Activated CD4-positive, alpha-beta T cell treated with anti-CD3 and anti-CD28 coated beads for 4 hours (primary cell): ENCODE measurements around the gene MAPK10.
"Not testable (repeated sequence)": the region's sequence is repeated elsewhere in the genome, so short reads cannot be mapped to it uniquely, and the experiment has no call there.

Experiments used
- DNase-seq, 2 donors: peaks; one replicate each; pipeline ENCODE4 v3.0.0-alpha.2; 2020

The MAPK10 gene

GRCh38 chr4:86338521-86338920, 21.3 kb downstream of the MAPK10 start:
- no peak for DNase-seq

DNA sequence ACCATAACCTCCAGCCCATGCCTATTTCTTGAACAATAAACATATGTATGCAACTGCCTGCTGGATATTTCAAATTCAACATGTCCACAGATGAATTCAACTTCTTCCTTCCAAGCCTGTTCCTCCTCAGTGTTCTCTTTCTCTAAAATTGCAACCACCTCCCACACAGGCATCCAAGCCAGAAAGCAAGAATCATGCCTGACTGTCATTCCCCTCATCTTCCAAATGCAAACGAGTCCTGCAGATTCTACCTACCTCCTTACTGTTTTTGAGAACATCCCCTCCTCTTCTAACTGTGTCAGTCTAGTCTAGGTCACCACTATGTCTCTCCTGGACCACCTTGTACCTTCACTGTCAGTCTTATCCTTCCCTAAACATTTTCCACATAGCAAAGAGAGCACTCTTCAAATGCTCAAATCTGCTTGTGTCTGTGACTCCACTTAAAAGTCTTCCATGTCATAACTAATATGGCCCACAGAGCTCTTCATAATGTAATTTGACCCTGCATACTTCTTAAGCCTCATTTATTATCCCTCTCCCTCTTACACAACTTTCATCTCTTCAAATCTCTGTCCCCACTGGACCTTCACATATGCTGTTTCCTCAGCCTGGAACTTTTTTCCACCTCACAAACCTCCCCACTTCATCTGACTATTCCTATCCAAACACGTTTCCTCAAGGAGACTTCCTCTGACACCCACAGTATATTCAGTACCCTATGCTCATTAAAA, 25.7 kb downstream of the MAPK10 start:
- no peak for DNase-seq

DNA sequence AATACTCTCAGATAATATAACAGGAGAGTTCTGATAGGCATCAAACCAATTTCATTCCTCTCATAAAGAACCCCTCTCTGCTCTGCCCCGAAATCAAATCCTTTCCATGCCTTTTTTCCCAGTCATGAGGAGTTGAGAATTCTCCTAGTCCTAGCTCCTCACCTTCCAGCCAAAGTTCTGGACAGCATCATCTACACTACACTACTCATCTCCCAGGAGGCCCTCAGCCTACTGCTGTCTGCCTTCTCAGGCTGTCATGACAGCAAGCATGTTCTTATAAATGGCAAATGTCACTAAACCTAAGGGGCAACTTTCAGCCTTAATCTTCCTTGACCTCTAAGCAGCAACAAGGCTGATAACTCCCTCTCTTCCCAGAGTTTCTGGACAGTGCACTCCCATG, 26.6 kb downstream of the MAPK10 start:
- no peak for DNase-seq

GRCh38 chr4:86330961-86331742, 28.7 kb downstream of the MAPK10 start:
- DNase-seq = no peak

DNA sequence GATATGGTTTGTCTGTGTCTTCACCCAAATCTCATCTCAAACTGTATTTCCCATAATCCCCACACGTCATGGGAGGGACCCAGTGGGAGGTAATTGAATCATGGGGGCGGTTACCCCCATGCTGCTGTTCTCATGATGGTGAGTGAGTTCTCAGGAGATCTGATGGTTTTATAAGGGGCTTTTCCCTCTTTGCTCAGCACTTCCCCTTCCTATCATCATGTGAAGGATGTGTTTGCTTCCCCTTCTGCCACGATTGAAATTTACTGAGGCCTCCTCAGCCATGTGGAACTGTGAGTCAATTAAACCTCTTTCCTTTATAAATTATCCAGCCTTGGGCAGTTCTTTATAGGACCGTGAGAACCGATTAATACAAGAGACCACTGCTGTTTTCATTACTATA, 29.4 kb downstream of the MAPK10 start:
- not testable (repeated sequence) for DNase-seq

GRCh38 chr4:86329431-86329830, 30.4 kb downstream of the MAPK10 start:
- no peak for DNase-seq

- DNase-seq = no peak
These were observed 33.5 kb downstream of the MAPK10 start for GRCh38 chr4:86326400-86326799.

- DNase-seq = no peak
These were observed 40.5 kb downstream of the MAPK10 start for GRCh38 chr4:86319390-86319789.

DNA sequence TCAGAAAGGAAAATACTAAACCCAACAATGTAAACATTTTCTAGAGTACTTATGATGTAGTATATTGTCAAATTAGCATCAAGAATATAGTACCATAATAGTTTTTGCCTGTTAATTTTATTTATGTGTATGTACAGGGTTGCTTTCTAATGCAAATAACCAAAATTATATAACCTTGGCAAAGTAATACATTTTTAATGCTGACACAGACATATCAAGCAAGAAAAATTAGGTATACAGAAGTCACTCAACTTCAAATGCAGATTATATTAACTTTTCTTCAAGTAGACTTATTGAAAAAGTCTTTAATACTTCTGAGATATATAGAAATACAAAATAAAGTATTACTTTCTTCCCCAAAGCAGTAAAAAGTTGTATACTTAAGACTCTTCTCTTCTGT, 44.3 kb downstream of the MAPK10 start:
- no peak for DNase-seq

DNA sequence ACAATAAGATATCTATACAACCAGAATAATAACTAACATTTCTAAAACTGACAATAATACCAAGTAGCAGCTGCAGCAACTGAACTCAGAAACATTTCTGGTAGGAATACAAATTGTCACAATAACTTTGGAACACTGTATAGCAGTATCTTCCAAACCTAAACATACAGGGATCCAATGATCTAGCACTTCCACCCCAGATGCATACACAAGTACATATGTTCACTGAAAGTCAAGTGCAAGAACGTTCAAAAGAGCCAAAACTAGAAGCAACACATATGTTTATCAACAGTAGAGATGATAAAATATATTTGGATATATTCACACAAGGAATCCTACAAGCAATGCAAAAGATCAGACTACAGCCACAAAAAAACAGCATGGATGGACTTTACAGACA, 46.2 kb downstream of the MAPK10 start:
- DNase-seq = no peak

DNA sequence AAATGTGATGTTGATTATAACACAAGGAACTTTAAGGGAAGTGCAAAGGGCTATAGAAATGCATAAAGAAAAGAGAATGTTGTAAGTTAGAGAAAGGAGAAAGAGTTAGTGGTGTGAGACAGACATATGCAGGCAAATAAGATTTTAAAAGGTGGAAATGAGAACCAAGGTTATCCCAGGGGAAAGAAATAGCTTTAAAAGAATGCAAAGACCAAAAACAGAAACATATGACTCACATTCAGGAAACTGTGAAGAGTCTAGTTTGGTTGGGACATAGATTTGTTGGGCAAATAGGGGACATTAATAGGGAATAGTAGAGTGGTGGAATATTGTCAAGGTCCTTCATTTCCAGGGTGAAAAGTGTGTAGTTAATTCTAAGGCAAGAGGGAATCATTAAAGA, 52.4 kb downstream of the MAPK10 start:
- DNase-seq = no peak

DNA sequence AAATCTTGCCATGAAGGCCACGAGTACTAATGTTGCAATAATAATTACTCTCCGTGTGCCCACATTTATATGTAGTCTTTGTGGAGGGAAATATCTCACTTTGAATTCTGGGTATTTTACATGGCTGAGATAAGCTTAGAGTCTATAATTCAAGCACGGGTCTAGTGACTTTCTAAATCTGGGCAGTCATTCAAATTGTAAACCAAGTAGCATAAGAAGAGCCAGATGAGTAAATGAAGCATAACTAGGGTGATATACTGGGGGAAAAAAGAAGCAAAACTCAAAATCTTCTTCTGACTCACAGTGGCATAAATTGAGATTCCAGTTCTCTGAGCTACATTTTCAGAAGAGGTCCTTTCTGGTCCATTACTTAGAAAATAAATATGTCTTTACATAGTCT, 53.0 kb downstream of the MAPK10 start:
- DNase-seq = no peak

DNA sequence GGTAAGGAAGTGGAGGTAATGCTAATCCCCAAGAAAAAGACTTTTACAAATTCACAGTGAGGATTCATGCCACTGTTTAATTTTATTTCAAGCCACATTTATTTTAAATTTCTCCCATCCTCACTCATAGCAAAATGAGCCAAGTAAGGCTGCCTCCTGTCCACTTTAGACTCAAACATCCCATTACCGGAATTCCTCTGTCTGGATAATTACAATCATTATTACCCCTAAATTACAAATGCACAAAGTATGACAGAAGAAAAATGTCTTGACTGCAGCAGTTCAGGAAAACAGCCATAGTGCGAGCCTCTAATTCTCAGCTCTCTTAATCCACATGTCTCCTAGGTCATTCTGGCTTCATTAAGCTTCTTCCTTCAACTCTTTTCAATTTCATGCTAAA, 57.0 kb downstream of the MAPK10 start:
- DNase-seq = no peak

- DNase-seq = no peak
These were observed 57.6 kb downstream of the MAPK10 start for GRCh38 chr4:86302251-86302650.

GRCh38 chr4:86300516-86300915, 59.3 kb downstream of the MAPK10 start:
- no peak for DNase-seq

DNA sequence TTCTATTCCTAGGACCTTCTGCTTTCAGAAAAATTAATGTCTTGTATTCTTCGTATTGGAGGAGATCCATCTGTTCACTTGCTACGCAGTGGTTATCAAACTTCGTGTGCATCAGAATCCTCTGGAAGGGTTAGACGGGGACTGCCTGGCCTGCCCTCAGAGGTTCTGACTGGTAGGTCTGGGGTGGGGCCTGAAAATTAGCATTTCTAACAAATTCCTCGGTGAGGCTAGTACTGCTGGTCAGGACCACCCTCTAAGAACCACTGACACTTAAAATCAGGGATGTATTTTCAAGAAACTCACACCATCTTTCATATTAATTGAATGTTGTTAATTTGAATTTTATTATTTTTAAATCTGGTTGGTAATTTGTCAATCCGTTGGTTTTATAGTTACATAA, 63.0 kb downstream of the MAPK10 start:
- no peak for DNase-seq

DNA sequence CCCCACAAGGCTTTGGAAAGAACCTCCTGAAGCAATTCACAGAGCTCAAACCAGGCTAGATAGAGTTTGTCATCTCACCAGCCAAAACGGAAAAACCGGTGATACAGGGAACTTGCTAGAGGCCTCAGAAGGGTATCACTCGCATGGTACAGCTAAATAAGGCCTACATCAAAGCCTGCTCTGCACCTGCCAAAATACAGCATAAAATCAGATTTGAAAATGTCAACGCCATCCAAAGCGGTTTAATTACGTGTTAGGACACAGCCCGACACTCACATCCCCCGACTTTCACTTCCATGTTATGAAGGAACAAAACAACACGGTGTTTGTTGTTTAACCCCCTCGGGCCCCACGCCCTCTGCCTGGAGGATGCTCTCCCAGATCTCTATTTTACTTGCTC, 65.0 kb downstream of the MAPK10 start:
- no peak for DNase-seq

DNA sequence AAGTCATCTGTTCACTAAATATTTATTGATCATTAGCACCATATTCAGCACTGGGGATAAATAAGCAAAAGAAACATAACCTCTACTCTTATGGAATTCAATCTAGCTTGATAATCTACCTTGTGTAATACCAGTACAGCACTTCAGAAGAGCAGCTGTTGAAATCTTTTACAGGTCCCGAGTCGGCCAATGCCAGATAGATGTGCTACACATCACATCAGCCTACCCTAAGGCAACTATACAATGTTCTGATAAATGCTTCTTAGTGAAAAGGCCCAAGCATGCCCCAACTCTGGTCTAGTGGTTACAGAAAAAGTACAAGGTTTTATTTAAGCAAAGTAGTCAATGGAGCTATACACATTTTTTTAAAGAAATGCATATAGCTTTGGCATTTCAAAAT, 68.7 kb downstream of the MAPK10 start:
- no peak for DNase-seq

DNA sequence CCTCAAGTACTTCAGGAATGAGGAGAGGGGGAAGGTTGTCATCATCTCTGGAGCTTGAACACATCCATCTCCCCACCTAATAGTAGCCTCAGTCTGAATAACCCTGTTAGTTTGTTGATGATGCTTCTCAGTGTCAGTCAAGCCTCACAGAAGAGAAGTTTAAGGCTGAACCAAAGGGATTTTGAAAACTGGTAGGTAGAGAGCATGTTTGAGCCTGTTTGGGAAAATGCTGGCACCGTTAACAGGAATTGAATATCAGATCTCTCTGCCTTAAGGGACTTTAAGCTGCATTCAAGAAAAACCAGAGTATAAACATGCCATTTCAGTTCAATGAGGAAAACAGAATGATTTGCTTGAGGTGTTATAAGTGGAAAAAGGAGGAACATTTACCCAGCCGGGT, 73.1 kb downstream of the MAPK10 start:
- no peak for DNase-seq

- DNase-seq = no peak
These were observed 76.5 kb downstream of the MAPK10 start for GRCh38 chr4:86283371-86283770.

- no peak for DNase-seq
These were observed 79.6 kb downstream of the MAPK10 start for GRCh38 chr4:86280246-86280645.

GRCh38 chr4:86279293-86279960, 80.4 kb downstream of the MAPK10 start:
- DNase-seq = no peak

DNA sequence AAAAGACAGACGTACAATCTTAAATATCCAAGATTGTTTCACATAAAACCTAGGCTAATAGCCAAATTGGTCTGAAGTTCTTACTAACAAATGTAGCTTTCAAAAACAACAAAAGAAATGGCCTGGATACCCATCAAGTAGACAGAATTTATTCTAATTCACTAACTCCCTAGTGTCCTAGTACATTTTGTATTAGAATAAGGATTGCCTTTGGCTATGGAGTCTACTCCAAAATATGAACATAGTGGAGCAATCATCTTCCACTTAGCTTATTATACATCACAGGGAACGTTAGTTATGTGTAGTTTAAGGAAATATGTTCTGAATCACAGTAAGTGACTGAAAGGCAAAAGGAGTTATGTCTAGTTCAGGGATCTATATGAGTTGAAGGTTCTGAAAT, 81.7 kb downstream of the MAPK10 start:
- no peak for DNase-seq

DNA sequence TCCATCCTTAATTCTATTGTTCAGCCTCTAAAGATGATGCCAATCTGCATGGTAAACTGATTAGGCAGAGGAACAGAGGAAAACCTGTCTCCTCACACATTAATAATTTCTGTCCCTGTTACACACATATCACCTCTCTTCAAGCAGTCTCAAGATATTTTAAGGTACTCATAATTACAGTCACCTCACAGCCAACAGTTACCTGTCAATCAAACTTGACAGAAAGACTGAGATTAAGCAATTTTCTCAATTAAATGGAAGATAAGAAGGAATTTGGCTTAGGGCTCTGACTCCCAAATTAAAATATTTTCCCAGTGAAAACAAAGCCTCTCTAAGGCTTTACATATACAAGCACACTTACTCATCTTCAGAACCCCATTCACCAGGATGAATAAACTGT, 85.2 kb downstream of the MAPK10 start:
- no peak for DNase-seq
